Hematopoietic multipotent progenitor cell treated with erythropoietin and hydrocortisone succinate and interleukin-3 and kit ligand, for 17 days (in vitro differentiated cells): ENCODE results near the gene CENPVL3.
"Not testable (repeated sequence)": the region's sequence is repeated elsewhere in the genome, so short reads cannot be mapped to it uniquely, and the experiment has no call there.

Experiments
- DNase-seq: peaks from one replicate; pipeline ENCODE4 v3.0.0-alpha.2; 2015; ENCODE audit warnings: low spot score

Gene CENPVL3

GRCh38 chrX:51618241-51619155 is at the start of gene CENPVL3:
TSS of gene CENPVL3 (minus strand) at chrX:51618912. CDS start at chrX:51618873, 39 bp downstream.
- not testable (repeated sequence) for DNase-seq

DNA sequence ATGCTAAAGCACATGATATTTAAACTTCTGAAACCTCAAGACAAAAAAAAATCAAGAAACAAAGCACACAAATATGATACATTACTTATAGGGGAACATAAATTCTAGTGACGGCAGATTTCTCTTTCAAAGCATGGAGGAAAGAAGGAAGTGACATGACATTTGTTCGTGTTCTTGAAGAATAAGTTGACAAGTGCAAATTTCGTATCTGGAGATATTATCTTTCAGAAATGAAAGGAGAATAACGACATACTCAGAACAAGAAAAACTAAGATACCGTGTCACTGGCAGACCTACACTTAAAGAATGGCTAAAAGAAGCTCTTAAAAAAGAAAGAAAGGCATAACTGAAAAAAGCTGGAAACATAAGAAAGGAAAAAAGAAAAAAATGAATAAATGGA is 47.3 kb upstream of the CENPVL3 start:
- DNase-seq = no peak

GRCh38 chrX:51643377-51643776 is 24.7 kb upstream of the CENPVL3 start:
- DNase-seq = no peak

DNA sequence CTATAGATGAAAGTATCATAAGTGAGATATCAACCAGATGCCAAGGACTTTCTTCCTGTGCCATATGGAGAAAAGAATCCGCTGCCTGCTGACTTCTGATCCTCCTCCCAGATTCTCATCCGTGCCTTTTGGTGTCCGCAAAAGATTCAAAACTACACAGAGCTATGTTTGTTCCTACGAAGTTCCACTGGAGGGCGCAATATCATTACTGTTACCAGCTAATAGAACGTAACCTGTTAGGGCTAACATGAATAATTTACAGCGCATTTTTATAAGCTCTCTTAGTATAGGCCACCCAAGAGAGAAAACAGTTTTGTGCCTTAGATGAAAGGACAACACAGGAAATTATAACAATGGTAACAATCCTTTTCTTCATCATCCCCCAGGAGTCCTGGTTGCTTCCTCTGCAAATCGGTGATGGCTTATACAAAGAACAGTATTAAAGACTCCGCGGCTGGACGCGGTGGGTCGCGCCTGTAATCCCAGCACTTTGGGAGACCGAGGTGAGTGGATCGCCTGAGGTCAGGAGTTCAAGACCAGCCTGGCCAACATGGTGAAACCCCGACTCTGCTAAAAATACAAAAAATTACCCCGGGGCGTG is 22.8 kb upstream of the CENPVL3 start:
- DNase-seq = no peak

GRCh38 chrX:51636511-51636910 is 17.8 kb upstream of the CENPVL3 start:
- DNase-seq = not testable (repeated sequence)

- DNase-seq = no peak
Observed at GRCh38 chrX:51614353-51615012, 4.2 kb downstream of the CENPVL3 start.

DNA sequence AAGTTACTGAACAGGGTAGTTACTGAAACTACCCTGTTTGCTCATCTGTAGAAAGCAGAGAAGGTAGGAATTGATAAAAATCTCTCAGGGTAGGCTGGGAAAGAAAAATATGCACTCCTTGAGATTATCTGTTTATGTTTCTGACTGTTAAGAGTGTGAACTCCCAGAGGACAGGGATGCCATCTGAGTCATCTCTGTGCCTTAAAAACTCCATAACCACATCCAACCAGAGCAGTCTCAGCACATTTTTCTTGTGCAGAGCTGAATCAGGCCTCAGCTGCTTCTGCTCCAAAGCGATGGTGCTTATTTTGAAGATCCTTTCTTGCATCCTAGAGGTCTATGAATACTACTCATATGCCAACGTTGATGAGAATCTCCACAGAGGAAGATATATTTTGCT is 9.9 kb downstream of the CENPVL3 start:
- no peak for DNase-seq

- no peak for DNase-seq
Observed at GRCh38 chrX:51608126-51608525, 10.6 kb downstream of the CENPVL3 start.

DNA sequence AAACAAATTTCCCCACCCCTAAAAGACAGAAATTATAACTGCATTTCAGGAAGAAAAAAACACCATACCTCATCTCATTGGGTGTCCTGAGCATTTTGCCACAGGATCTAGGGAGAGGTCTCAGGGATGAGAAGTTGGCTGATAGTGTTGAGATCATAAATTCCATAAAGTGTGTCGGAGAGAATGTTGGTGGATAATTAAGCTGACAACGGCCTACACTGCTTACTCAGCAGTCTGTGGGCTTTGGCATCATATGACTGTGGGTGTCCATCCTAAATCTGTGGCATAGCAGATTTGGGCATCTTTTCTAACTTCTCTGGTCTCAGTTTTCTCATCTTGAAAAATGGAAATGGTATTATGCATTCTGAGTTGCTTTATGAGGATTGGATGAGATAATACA is 12.3 kb downstream of the CENPVL3 start:
- no peak for DNase-seq

DNA sequence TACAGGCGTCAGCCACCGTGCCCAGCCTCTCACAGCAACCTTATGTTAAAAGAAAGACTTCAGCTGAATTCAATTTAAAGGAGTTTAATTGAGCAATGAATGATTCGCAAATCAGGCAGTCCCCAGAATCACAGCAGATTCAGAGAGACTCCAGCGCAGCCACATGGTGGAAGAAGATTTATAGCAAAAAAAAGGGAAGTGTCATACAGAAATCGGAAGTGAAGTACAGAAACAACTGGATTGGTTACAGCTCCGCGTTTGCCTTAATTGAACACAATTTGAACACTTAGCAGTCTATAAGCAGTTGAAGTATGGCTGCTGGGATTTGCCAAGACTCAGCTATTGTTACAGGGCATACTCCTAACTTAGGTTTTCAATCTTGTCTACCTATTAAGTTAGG is 19.8 kb downstream of the CENPVL3 start:
- no peak for DNase-seq

GRCh38 chrX:51571874-51572273 is 46.8 kb downstream of the CENPVL3 start:
- no peak for DNase-seq

- DNase-seq = no peak
Observed at GRCh38 chrX:51569561-51569960, 49.2 kb downstream of the CENPVL3 start.

DNA sequence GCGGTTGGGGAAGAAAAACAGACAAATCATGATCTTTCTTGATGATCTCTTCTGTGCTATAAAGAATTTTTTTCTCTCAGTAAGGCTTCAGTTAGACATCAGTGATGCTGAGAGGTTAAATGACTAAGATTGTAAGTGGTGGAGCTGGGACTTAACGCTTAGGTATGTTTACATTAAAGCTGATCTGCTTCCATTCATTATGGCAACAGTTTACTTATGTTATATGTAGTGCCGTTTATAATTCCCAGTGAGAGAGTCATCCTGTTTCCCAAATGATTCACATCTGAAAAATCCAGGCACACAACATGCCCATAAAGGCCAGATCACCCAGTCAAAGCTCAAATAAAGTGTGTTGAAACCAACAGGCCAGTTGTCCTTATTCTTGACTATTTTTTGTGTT is 50.1 kb downstream of the CENPVL3 start:
- no peak for DNase-seq
